Measurements from ENCODE around the gene GRAP2.

- no peak for TF ChIP-seq SIN3A (IDR thresholded peaks at IDR 0.05; ENCODE audit: borderline replicate concordance, low read depth, low read length)
- TF ChIP-seq, protein P1, sequence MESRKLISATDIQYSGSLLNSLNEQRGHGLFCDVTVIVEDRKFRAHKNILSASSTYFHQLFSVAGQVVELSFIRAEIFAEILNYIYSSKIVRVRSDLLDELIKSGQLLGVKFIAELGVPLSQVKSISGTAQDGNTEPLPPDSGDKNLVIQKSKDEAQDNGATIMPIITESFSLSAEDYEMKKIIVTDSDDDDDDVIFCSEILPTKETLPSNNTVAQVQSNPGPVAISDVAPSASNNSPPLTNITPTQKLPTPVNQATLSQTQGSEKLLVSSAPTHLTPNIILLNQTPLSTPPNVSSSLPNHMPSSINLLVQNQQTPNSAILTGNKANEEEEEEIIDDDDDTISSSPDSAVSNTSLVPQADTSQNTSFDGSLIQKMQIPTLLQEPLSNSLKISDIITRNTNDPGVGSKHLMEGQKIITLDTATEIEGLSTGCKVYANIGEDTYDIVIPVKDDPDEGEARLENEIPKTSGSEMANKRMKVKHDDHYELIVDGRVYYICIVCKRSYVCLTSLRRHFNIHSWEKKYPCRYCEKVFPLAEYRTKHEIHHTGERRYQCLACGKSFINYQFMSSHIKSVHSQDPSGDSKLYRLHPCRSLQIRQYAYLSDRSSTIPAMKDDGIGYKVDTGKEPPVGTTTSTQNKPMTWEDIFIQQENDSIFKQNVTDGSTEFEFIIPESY (IDR thresholded peaks at IDR 0.05; ENCODE audit: borderline replicate concordance, low read depth), result no peak
- no peak for TF ChIP-seq CTCF (IDR thresholded peaks at IDR 0.05)
- no peak for TF ChIP-seq RAD21 (IDR thresholded peaks at IDR 0.05; ENCODE audit: low read length)
- TF ChIP-seq, protein P2, sequence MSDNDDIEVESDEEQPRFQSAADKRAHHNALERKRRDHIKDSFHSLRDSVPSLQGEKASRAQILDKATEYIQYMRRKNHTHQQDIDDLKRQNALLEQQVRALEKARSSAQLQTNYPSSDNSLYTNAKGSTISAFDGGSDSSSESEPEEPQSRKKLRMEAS (IDR thresholded peaks at IDR 0.05; ENCODE audit: low read depth), result no peak
- TF ChIP-seq NRF1 (IDR thresholded peaks at IDR 0.05; ENCODE audit: low read depth, low read length), result no peak
- TF ChIP-seq REST (IDR thresholded peaks at IDR 0.05; ENCODE audit: low read depth, low read length), result no peak
- TF ChIP-seq, protein P3, sequence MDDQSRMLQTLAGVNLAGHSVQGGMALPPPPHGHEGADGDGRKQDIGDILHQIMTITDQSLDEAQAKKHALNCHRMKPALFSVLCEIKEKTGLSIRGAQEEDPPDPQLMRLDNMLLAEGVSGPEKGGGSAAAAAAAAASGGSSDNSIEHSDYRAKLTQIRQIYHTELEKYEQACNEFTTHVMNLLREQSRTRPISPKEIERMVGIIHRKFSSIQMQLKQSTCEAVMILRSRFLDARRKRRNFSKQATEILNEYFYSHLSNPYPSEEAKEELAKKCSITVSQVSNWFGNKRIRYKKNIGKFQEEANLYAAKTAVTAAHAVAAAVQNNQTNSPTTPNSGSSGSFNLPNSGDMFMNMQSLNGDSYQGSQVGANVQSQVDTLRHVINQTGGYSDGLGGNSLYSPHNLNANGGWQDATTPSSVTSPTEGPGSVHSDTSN (IDR thresholded peaks at IDR 0.05), result no peak
- no peak for TF ChIP-seq SMC3 (IDR thresholded peaks at IDR 0.05; ENCODE audit: low read depth, low read length)
- TF ChIP-seq FOSL2 (IDR thresholded peaks at IDR 0.05; ENCODE audit: borderline replicate concordance, low read depth), result no peak
- TF ChIP-seq USF2 (IDR thresholded peaks at IDR 0.05; ENCODE audit: borderline replicate concordance, low read depth, low read length), result no peak
- no peak for TF ChIP-seq CHD2 (IDR thresholded peaks at IDR 0.05; ENCODE audit: low read length, partially characterized antibody)
- TF ChIP-seq POLR2AphosphoS5 (IDR thresholded peaks at IDR 0.05; ENCODE audit: low read depth, low read length), result no peak
Observed at GRCh38 chr22:39939830-39940229, 38.9 kb downstream of the GRAP2 start.
